ENCODE results near the gene ADGRB2.

Gene ADGRB2

DNA sequence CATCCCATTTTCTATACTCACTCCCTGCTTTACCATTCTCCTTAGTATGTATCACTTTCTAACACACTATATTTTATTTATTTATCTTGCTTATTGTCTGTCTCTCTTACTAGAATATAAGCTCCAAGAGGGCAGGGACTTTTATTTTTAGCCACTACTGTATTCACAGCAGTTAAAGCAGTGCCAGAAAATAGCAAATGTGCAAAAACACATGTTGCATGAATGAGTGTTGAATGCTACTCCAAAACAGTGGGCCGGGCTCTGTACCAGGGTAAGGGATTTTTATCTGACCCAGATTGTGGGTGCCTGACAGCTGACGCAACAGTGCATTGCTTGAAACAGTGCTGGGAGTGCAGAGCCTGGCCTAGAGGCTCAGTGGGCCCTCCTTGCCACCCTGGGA is 85.0 kb downstream of the ADGRB2 start:
- H3K9me3 ChIP-seq (ENCODE audit: insufficient read depth, low read depth, low read length) = no peaks in the 10 kb centered on the region
- H3K27me3 ChIP-seq (ENCODE audit: insufficient read depth, low read length, poor library complexity, severe bottlenecking) = peaks cover 4% of the 10 kb centered on the region
- H3K9ac ChIP-seq (ENCODE audit: low read depth, low read length, poor library complexity, severe bottlenecking) = no peak overlapping the region
- no peaks in the 10 kb centered on the region for H3K4me1 ChIP-seq (ENCODE audit: insufficient read depth, low read length, poor library complexity, severe bottlenecking)
- no peaks in the 10 kb centered on the region for H3F3A ChIP-seq (ENCODE audit: low read depth)
- no peak overlapping the region for H3K4me3 ChIP-seq (ENCODE audit: low read length, poor library complexity, severe bottlenecking)
- no peaks in the 10 kb centered on the region for H3K79me2 ChIP-seq (ENCODE audit: insufficient read depth, low read length)
- no peaks in the 10 kb centered on the region for H4K20me1 ChIP-seq (ENCODE audit: insufficient read depth, low read length, poor library complexity, severe bottlenecking)
- TF ChIP-seq EZH2phosphoT487 (IDR thresholded peaks at IDR 0.05; ENCODE audit: borderline replicate concordance) = no peak
- H3K36me3 ChIP-seq (ENCODE audit: insufficient read depth, low read length) = no peaks in the 10 kb centered on the region
- H2AFZ ChIP-seq (ENCODE audit: low read length) = no peak overlapping the region
- H3K4me2 ChIP-seq (ENCODE audit: low read depth, low read length, poor library complexity, severe bottlenecking) = no peak overlapping the region
- no peaks in the 10 kb centered on the region for H3K9me2 ChIP-seq (replicated peaks; ENCODE audit: low read depth, low read length)

DNA sequence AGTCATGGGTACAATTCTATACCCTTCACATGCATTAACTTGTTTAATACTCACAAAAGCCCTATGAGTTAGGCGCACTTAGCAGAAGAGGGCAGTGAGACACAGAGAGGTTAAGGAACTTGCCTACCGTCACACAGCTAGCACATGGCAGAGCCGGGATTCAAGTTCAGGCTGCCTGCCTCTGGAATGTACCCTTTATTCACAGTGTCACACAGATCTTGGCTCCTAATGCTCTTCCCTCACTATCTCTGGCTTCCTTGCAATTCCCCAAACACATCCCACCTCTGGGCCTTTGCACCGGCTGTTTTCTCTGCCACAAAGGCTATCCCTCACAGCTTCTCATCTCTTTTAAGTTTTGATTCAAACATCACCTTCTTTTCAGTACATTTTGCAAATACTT is 85.5 kb downstream of the ADGRB2 start:
- H3K9me3 ChIP-seq (ENCODE audit: insufficient read depth, low read depth, low read length) = no peaks in the 10 kb centered on the region
- H3K4me3 ChIP-seq (ENCODE audit: low read length, poor library complexity, severe bottlenecking) = no peak overlapping the region
- no peaks in the 10 kb centered on the region for H3K4me1 ChIP-seq (ENCODE audit: insufficient read depth, low read length, poor library complexity, severe bottlenecking)
- H4K20me1 ChIP-seq (ENCODE audit: insufficient read depth, low read length, poor library complexity, severe bottlenecking) = no peaks in the 10 kb centered on the region
- H3K4me2 ChIP-seq (ENCODE audit: low read depth, low read length, poor library complexity, severe bottlenecking) = no peak overlapping the region
- H3F3A ChIP-seq (ENCODE audit: low read depth) = no peaks in the 10 kb centered on the region
- H2AFZ ChIP-seq (ENCODE audit: low read length) = no peak overlapping the region
- no peaks in the 10 kb centered on the region for H3K79me2 ChIP-seq (ENCODE audit: insufficient read depth, low read length)
- no peak overlapping the region for H3K9ac ChIP-seq (ENCODE audit: low read depth, low read length, poor library complexity, severe bottlenecking)
- no peaks in the 10 kb centered on the region for H3K9me2 ChIP-seq (replicated peaks; ENCODE audit: low read depth, low read length)
- TF ChIP-seq EZH2phosphoT487 (IDR thresholded peaks at IDR 0.05; ENCODE audit: borderline replicate concordance) = no peak
- TF ChIP-seq, protein P1, sequence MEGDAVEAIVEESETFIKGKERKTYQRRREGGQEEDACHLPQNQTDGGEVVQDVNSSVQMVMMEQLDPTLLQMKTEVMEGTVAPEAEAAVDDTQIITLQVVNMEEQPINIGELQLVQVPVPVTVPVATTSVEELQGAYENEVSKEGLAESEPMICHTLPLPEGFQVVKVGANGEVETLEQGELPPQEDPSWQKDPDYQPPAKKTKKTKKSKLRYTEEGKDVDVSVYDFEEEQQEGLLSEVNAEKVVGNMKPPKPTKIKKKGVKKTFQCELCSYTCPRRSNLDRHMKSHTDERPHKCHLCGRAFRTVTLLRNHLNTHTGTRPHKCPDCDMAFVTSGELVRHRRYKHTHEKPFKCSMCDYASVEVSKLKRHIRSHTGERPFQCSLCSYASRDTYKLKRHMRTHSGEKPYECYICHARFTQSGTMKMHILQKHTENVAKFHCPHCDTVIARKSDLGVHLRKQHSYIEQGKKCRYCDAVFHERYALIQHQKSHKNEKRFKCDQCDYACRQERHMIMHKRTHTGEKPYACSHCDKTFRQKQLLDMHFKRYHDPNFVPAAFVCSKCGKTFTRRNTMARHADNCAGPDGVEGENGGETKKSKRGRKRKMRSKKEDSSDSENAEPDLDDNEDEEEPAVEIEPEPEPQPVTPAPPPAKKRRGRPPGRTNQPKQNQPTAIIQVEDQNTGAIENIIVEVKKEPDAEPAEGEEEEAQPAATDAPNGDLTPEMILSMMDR (conservative IDR thresholded peaks at IDR 0.05; ENCODE audit: low read length) = no peak
- H3K36me3 ChIP-seq (ENCODE audit: insufficient read depth, low read length) = no peaks in the 10 kb centered on the region
- peaks cover 4% of the 10 kb centered on the region for H3K27me3 ChIP-seq (ENCODE audit: insufficient read depth, low read length, poor library complexity, severe bottlenecking)

DNA sequence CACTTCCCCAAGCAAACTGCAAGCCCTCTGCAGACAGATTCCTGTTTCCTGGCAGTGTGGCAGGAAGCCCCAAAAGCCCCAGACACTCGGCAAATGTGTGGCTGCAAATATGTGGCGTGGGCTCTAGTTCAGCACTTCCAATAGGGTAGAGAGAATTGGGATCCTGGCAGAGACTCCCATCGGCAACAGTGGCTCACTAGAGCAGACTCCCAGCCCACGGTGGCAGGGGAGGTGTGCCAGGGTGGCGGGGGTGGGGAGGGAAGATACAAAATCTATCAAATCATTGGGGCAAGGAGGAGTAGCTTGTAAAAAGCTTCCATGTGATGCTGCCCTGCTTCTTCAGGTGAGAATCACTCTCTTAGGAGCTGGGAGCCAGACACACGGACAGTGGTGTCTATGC is 86.2 kb downstream of the ADGRB2 start:
- Histone ChIP-seq H3K36me3 (ENCODE audit: insufficient read depth, low read length) (no peaks in the 10 kb centered on the region), H3K4me3 (ENCODE audit: low read length, poor library complexity, severe bottlenecking) (no peak overlapping the region), H3K79me2 (ENCODE audit: insufficient read depth, low read length) (no peaks in the 10 kb centered on the region), H2AFZ (ENCODE audit: low read length) (no peak overlapping the region), H3K9me3 (ENCODE audit: insufficient read depth, low read depth, low read length) (no peaks in the 10 kb centered on the region), H3K27me3 (ENCODE audit: insufficient read depth, low read length, poor library complexity, severe bottlenecking) (peaks cover 4% of the 10 kb centered on the region), H4K20me1 (ENCODE audit: insufficient read depth, low read length, poor library complexity, severe bottlenecking) (no peaks in the 10 kb centered on the region), H3K9me2 (replicated peaks; ENCODE audit: low read depth, low read length) (no peaks in the 10 kb centered on the region), H3K4me1 (ENCODE audit: insufficient read depth, low read length, poor library complexity, severe bottlenecking) (no peaks in the 10 kb centered on the region), H3K4me2 (ENCODE audit: low read depth, low read length, poor library complexity, severe bottlenecking) (no peak overlapping the region), H3K9ac (ENCODE audit: low read depth, low read length, poor library complexity, severe bottlenecking) (no peak overlapping the region), H3F3A (ENCODE audit: low read depth) (no peaks in the 10 kb centered on the region)
- TF ChIP-seq EZH2phosphoT487 (IDR thresholded peaks at IDR 0.05; ENCODE audit: borderline replicate concordance) = no peak
- TF ChIP-seq, protein P1 (conservative IDR thresholded peaks at IDR 0.05; ENCODE audit: low read length) = no peak

DNA sequence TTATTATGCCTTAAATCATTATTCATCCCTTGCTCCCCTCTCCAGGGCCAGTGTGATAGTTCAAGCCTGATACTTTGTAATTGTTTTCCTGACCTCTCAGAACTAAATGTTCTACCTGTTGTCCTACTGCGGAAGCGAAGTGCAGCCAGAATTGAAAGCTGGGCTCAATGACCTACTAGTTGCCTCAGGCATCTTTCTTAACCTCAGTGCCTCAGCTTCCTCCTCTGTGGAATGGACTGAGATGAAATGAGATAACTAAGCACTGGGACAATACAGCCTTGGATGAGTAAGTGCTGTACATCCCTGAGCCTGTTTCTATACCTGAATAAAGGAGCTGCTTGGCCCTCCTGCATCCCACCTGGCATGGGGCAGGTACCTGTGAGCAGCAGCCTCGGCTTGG is 86.7 kb downstream of the ADGRB2 start:
- H3K9ac ChIP-seq (ENCODE audit: low read depth, low read length, poor library complexity, severe bottlenecking) = no peak overlapping the region
- no peaks in the 10 kb centered on the region for H3F3A ChIP-seq (ENCODE audit: low read depth)
- H3K9me3 ChIP-seq (ENCODE audit: insufficient read depth, low read depth, low read length) = no peaks in the 10 kb centered on the region
- H3K4me3 ChIP-seq (ENCODE audit: low read length, poor library complexity, severe bottlenecking) = no peak overlapping the region
- no peaks in the 10 kb centered on the region for H3K79me2 ChIP-seq (ENCODE audit: insufficient read depth, low read length)
- H3K4me1 ChIP-seq (ENCODE audit: insufficient read depth, low read length, poor library complexity, severe bottlenecking) = no peaks in the 10 kb centered on the region
- H3K27me3 ChIP-seq (ENCODE audit: insufficient read depth, low read length, poor library complexity, severe bottlenecking) = peaks cover 4% of the 10 kb centered on the region
- no peak overlapping the region for H3K4me2 ChIP-seq (ENCODE audit: low read depth, low read length, poor library complexity, severe bottlenecking)
- H4K20me1 ChIP-seq (ENCODE audit: insufficient read depth, low read length, poor library complexity, severe bottlenecking) = no peaks in the 10 kb centered on the region
- no peaks in the 10 kb centered on the region for H3K9me2 ChIP-seq (replicated peaks; ENCODE audit: low read depth, low read length)
- no peak overlapping the region for H2AFZ ChIP-seq (ENCODE audit: low read length)
- TF ChIP-seq, protein P1 (conservative IDR thresholded peaks at IDR 0.05; ENCODE audit: low read length) = no peak
- TF ChIP-seq EZH2phosphoT487 (IDR thresholded peaks at IDR 0.05; ENCODE audit: borderline replicate concordance) = no peak
- H3K36me3 ChIP-seq (ENCODE audit: insufficient read depth, low read length) = no peaks in the 10 kb centered on the region

Data from Loucy (cell line).